ENCODE data around the gene SH2D3A.

- no peak for TF ChIP-seq POLR2A (IDR thresholded peaks at IDR 0.05; ENCODE audit: low read depth, low read length)
- TF ChIP-seq CTCF (IDR thresholded peaks at IDR 0.05; ENCODE audit: extremely low read depth in 1 of 2, insufficient read depth in 1 of 2, low read depth in 1 of 2, low read length in 2 of 2): no peak
- no peak for TF ChIP-seq MAX (IDR thresholded peaks at IDR 0.05; ENCODE audit: insufficient read depth, insufficient read length)
- no peak for TF ChIP-seq EZH2 (IDR thresholded peaks at IDR 0.05; ENCODE audit: borderline replicate concordance, low read depth, low read length, severe bottlenecking)
- TF ChIP-seq POLR2AphosphoS5 (IDR thresholded peaks at IDR 0.05; ENCODE audit: insufficient read depth, low read depth, low read length): no peak
- no peak for TF ChIP-seq MYC (IDR thresholded peaks at IDR 0.05; ENCODE audit: low read depth, low read length)
- TF ChIP-seq JUN (IDR thresholded peaks at IDR 0.05; ENCODE audit: borderline replicate concordance, insufficient read depth, insufficient read length, low read depth): no peak
Observed at GRCh38 chr19:6718111-6718740, 49.0 kb downstream of the SH2D3A start.
